Uterus (tissue), 4 donors: ENCODE data around the gene DPM1. TPM values are rescaled to one million over a fixed set of nuclear protein-coding genes. Genes with fewer than 3 reads are reported as not detected.
A peak's percentile ranks its signal among the peaks of the same experiment; 100 is the strongest.

Experiments
- DNase-seq, 2 donors: peaks; one replicate each; pipeline ENCODE4 v3.0.0-alpha.2; 2019 to 2020
- H3K27ac ChIP-seq, 2 donors: fragments of 200-600 bp; sonication (generic); 1 replicate in 1 of 2; 2 replicates in 1 of 2; pipeline ENCODE4 v1.5.1; 2016 to 2018
- H3K27me3 ChIP-seq, 2 donors: fragments of 200-600 bp; sonication (generic); one replicate each; pipeline ENCODE4 v1.5.1; 2018 to 2019; ENCODE audit warnings: control low read depth in 1 of 2
- H3K36me3 ChIP-seq, 2 donors: fragments of 200-600 bp; sonication (generic); one replicate each; pipeline ENCODE4 v1.5.1; 2019; ENCODE audit warnings: control low read depth in 1 of 2
- H3K4me1 ChIP-seq, 2 donors: fragments of 200-600 bp; sonication (generic); one replicate each; pipeline ENCODE4 v1.5.1; 2018 to 2019; ENCODE audit warnings: control low read depth in 1 of 2
- H3K4me3 ChIP-seq, 2 donors: fragments of 200-600 bp; sonication (generic); 1 replicate in 1 of 2; 2 replicates in 1 of 2; pipeline ENCODE4 v1.5.1; 2018 to 2019; ENCODE audit warnings: mild to moderate bottlenecking in 1 of 2
- H3K9me3 ChIP-seq, 2 donors: fragments of 200-600 bp; sonication (generic); one replicate each; pipeline ENCODE4 v1.5.1; 2019; ENCODE audit warnings: control low read depth in 1 of 2
- POLR2A ChIP-seq, 2 donors: fragments of 450-650 bp; IDR thresholded peaks; one replicate each; pipeline ENCODE4 v1.6.1; 2016; ENCODE audit warnings: antibody characterized with exemption in 2 of 2, mild to moderate bottlenecking in 1 of 2, moderate library complexity in 1 of 2
- intact Hi-C: fragments of 100-400 bp; cut with DNase I; formaldehyde crosslinking; loops from one replicate; pipeline ENCODE4 v1.15.1; 2023; ENCODE audit warnings: low total_unique reads
- total RNA-seq, 4 donors: library from RNA; depleted of rRNA in 3 of 4; stranded (reverse); fragments of >200 nt in 3 of 4; gene quantifications; one replicate each; pipeline versions ENCODE4 v1.1.0 to v1.2.4, GENCODE V29; 2014 to 2023
- TF ChIP-seq, protein P1 (sequence below), 4 experiments: fragments of 200-600 bp in 2 of 4; fragments of 450-650 bp in 2 of 4; sonication (generic) in 2 of 4; IDR thresholded peaks; one replicate each; pipeline ENCODE4 v1.5.1; 2016 to 2019; ENCODE audit warnings: antibody characterized with exemption in 4 of 4, mild to moderate bottlenecking in 2 of 4, moderate library complexity in 1 of 4
- donor health status: DM: yes; HTN: yes; CAD: no.

The DPM1 gene
- total RNA-seq, 4 donors from 2014 or later = 40.4 to 128 (median 64.2) TPM

- Histone ChIP-seq H3K36me3 (no peaks in the 10 kb centered on the region), H3K27ac (no peak overlapping the region), H3K4me1 (no peaks in the 10 kb centered on the region), H3K4me3 (no peak overlapping the region), H3K9me3 (no peaks in the 10 kb centered on the region), H3K27me3 (no peaks in the 10 kb centered on the region)
- intact Hi-C loops = loop anchor here (5.0 kb wide), 1 partner anchor 313 kb away; no protein-coding TSS in a partner anchor
- TF ChIP-seq, protein P1, sequence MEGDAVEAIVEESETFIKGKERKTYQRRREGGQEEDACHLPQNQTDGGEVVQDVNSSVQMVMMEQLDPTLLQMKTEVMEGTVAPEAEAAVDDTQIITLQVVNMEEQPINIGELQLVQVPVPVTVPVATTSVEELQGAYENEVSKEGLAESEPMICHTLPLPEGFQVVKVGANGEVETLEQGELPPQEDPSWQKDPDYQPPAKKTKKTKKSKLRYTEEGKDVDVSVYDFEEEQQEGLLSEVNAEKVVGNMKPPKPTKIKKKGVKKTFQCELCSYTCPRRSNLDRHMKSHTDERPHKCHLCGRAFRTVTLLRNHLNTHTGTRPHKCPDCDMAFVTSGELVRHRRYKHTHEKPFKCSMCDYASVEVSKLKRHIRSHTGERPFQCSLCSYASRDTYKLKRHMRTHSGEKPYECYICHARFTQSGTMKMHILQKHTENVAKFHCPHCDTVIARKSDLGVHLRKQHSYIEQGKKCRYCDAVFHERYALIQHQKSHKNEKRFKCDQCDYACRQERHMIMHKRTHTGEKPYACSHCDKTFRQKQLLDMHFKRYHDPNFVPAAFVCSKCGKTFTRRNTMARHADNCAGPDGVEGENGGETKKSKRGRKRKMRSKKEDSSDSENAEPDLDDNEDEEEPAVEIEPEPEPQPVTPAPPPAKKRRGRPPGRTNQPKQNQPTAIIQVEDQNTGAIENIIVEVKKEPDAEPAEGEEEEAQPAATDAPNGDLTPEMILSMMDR (IDR thresholded peaks at IDR 0.05) = no peak
- no peak for TF ChIP-seq POLR2A (IDR thresholded peaks at IDR 0.05)
- DNase-seq = no peak
Measured at GRCh38 chr20:50993876-50994275, 35.5 kb upstream of the DPM1 start.

GRCh38 chr20:50992733-50993457, 34.6 kb upstream of the DPM1 start:
- no peaks in the 10 kb centered on the region for H3K36me3 ChIP-seq
- DNase-seq = no peak
- intact Hi-C loops = loop anchor here (5.0 kb wide), 1 partner anchor 314 kb away; no protein-coding TSS in a partner anchor
- TF ChIP-seq, protein P1 (IDR thresholded peaks at IDR 0.05) = peak in 3 of 4 experiments; percentile 10 to 23 (median 17)
- TF ChIP-seq POLR2A (IDR thresholded peaks at IDR 0.05) = no peak
- no peaks in the 10 kb centered on the region for H3K27me3 ChIP-seq
- no peak overlapping the region for H3K27ac ChIP-seq
- no peaks in the 10 kb centered on the region for H3K9me3 ChIP-seq
- H3K4me3 ChIP-seq = no peak overlapping the region
- no peaks in the 10 kb centered on the region for H3K4me1 ChIP-seq

GRCh38 chr20:50992336-50992732, 34.0 kb upstream of the DPM1 start:
- Histone ChIP-seq H3K4me3 (no peak overlapping the region), H3K9me3 (no peaks in the 10 kb centered on the region), H3K27ac (no peak overlapping the region), H3K27me3 (no peaks in the 10 kb centered on the region), H3K36me3 (no peaks in the 10 kb centered on the region), H3K4me1 (no peaks in the 10 kb centered on the region)
- DNase-seq = no peak
- intact Hi-C loops = loop anchor here (5.0 kb wide), 1 partner anchor 315 kb away; no protein-coding TSS in a partner anchor
- TF ChIP-seq, protein P1 (IDR thresholded peaks at IDR 0.05) = no peak
- TF ChIP-seq POLR2A (IDR thresholded peaks at IDR 0.05) = no peak

GRCh38 chr20:50991076-50991475, 32.7 kb upstream of the DPM1 start:
- H3K4me1 ChIP-seq = no peaks in the 10 kb centered on the region
- intact Hi-C loops = loop anchor here (5.0 kb wide), 1 partner anchor 316 kb away; no protein-coding TSS in a partner anchor
- no peak for DNase-seq
- no peak for TF ChIP-seq POLR2A (IDR thresholded peaks at IDR 0.05)
- TF ChIP-seq, protein P1 (IDR thresholded peaks at IDR 0.05) = no peak
- H3K27ac ChIP-seq = no peak overlapping the region
- no peaks in the 10 kb centered on the region for H3K9me3 ChIP-seq
- H3K27me3 ChIP-seq = no peaks in the 10 kb centered on the region
- H3K4me3 ChIP-seq = no peak overlapping the region
- H3K36me3 ChIP-seq = no peaks in the 10 kb centered on the region

DNA sequence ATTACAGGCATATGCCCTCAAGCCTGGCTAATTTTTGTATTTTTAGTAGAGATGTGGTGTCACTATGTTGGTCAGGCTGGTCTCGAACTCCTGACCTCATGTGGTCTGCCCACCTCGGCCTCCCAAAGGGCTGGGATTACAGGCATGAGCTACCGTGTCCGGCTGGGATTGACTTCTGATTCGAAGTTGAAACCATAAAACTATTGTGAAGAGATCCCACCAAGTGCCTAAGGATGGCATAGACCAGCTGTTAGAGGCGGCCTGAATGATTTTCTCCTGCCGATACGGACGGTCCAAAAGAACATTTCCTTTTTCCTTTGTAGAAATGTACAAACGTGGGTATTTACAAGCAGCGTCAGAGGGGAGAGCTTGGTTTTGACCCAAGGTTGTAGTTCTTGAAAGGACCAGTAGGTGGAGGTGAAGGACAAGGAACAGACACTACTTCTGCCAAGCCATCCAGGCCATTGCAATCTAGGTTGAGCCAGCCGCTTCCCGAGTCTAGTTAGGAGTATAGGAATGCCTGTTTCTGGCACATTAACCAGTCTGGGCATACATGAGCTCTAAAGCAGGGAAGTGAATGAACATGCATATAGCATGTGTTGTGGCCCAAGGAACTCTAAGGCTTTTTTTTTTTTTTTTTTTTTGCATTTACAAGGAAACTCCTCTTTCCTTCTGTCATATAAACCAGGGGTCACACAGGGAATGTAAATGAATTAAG, 29.3 kb upstream of the DPM1 start:
- no peaks in the 10 kb centered on the region for H3K36me3 ChIP-seq
- intact Hi-C loops = no loop called here
- DNase-seq = peak; percentile 62 to 79
- H3K27ac ChIP-seq = no peak overlapping the region
- H3K4me1 ChIP-seq = no peaks in the 10 kb centered on the region
- H3K4me3 ChIP-seq = no peak overlapping the region
- no peaks in the 10 kb centered on the region for H3K27me3 ChIP-seq
- TF ChIP-seq POLR2A (IDR thresholded peaks at IDR 0.05) = no peak
- TF ChIP-seq, protein P1 (IDR thresholded peaks at IDR 0.05) = peak; percentile 85 to 95 (median 92)
- H3K9me3 ChIP-seq = no peaks in the 10 kb centered on the region
